IMR-90 (cell line): ENCODE results near the gene ACOX1. TPM values are rescaled to one million over a fixed set of nuclear protein-coding genes. Genes with fewer than 3 reads are reported as not detected.

Source experiments
- ATAC-seq: fragments of 200-7000 bp; cut with Tn5 transposase; 2 replicates; pipeline ENCODE4 v1.9.1; 2020; ENCODE audit warnings: low read depth, mild to moderate bottlenecking, moderate library complexity
- BruUV-seq: library from RNA; stranded (reverse); fragments of 400-500 nt; replicated peaks from 2 replicates; lab custom pipeline; 2021; lab: Mats Ljungman, UMichigan
- CTCF ChIA-PET: fragments of 300-600 bp; formaldehyde crosslinking; extraction: SDS; loops from one replicate; lab custom pipeline; 2021; ENCODE audit warnings: antibody characterized with exemption; lab: Yijun Ruan, JAX
- POLR2A ChIA-PET: fragments of 300-600 bp; sonication (Branson Sonifier 250); formaldehyde crosslinking; loops from one replicate; lab custom pipeline; 2022; ENCODE audit warnings: antibody characterized with exemption; ENCODE audit not compliant: unreplicated experiment; lab: Charles Lee
- DNase-seq: peaks from one replicate; pipeline ENCODE4 v3.0.0; 2013
- H2AFZ ChIP-seq: replicated peaks from 2 replicates; pipeline ENCODE3; 2013; ENCODE audit warnings: low read length, mild to moderate bottlenecking; ENCODE audit not compliant: poor library complexity
- H2AK5ac ChIP-seq: 2 replicates; pipeline ENCODE4 v1.6.1; 2013; ENCODE audit warnings: low read depth, low read length, inconsistent platforms
- H2AK9ac ChIP-seq: replicated peaks from 2 replicates; pipeline ENCODE3; 2013; ENCODE audit warnings: mild to moderate bottlenecking, low read depth, low read length, moderate library complexity; ENCODE audit not compliant: poor library complexity
- H2BK120ac ChIP-seq: 2 replicates; pipeline ENCODE4 v1.6.1; 2013; ENCODE audit warnings: low read depth, low read length, inconsistent platforms
- H2BK15ac ChIP-seq: 3 replicates; pipeline ENCODE4 v1.6.1; 2013; ENCODE audit warnings: low read depth, low read length, inconsistent platforms
- H2BK20ac ChIP-seq: 2 replicates; pipeline ENCODE4 v1.6.1; 2013; ENCODE audit warnings: low read depth, mild to moderate bottlenecking, inconsistent platforms, low read length, moderate library complexity
- H2BK5ac ChIP-seq: 2 replicates; pipeline ENCODE4 v1.6.1; 2013; ENCODE audit warnings: mild to moderate bottlenecking, low read depth, low read length, inconsistent platforms; ENCODE audit not compliant: poor library complexity, severe bottlenecking
- H3K14ac ChIP-seq: replicated peaks from 2 replicates; pipeline ENCODE4 v1.6.1; 2013; ENCODE audit warnings: low read depth, low read length, inconsistent platforms
- H3K18ac ChIP-seq: 2 replicates; pipeline ENCODE4 v1.6.1; 2013; ENCODE audit warnings: low read depth, low read length, control low read depth
- H3K23ac ChIP-seq: 2 replicates; pipeline ENCODE4 v1.6.1; 2013; ENCODE audit warnings: low read depth, low read length, inconsistent platforms
- H3K27ac ChIP-seq: 2 replicates; pipeline ENCODE4 v1.5.1; 2013; ENCODE audit warnings: mild to moderate bottlenecking, control low read depth, low read length; ENCODE audit not compliant: insufficient read depth
- H3K27me3 ChIP-seq: 2 replicates; pipeline ENCODE4 v1.6.1; 2013; ENCODE audit warnings: low read length; ENCODE audit not compliant: control insufficient read depth, insufficient read depth
- H3K36me3 ChIP-seq: 2 replicates; pipeline ENCODE4 v1.6.1; 2013; ENCODE audit warnings: low read length, mixed read lengths; ENCODE audit not compliant: control insufficient read depth, insufficient read depth
- H3K4ac ChIP-seq: 2 replicates; pipeline ENCODE4 v1.6.1; 2013; ENCODE audit warnings: low read depth, low read length, inconsistent platforms
- H3K4me1 ChIP-seq: 2 replicates; pipeline ENCODE4 v1.6.1; 2013; ENCODE audit warnings: low read length, mixed read lengths; ENCODE audit not compliant: control insufficient read depth, insufficient read depth
- H3K4me2 ChIP-seq: 2 replicates; pipeline ENCODE4 v1.6.1; 2013; ENCODE audit warnings: low read depth, mild to moderate bottlenecking, control low read depth, low read length, moderate library complexity
- H3K4me3 ChIP-seq: 2 replicates; pipeline ENCODE4 v1.5.1; 2013; ENCODE audit warnings: low read depth, mild to moderate bottlenecking, control low read depth, low read length, moderate library complexity; ENCODE audit not compliant: insufficient read depth
- H3K56ac ChIP-seq: 2 replicates; pipeline ENCODE4 v1.6.1; 2013; ENCODE audit warnings: low read length, inconsistent platforms; ENCODE audit not compliant: insufficient read depth; ENCODE audit errors: extremely low read depth
- H3K79me1 ChIP-seq, 2 experiments: 2 replicates each; pipeline ENCODE4 v1.6.1; 2013; ENCODE audit warnings: low read length in 2 of 2, inconsistent platforms in 1 of 2, low read depth in 1 of 2
- H3K9ac ChIP-seq: 2 replicates; pipeline ENCODE4 v1.6.1; 2013; ENCODE audit warnings: low read depth, low read length, control low read depth
- H3K9me1 ChIP-seq: 2 replicates; pipeline ENCODE4 v1.6.1; 2013; ENCODE audit warnings: low read length, inconsistent platforms; ENCODE audit not compliant: insufficient read depth
- H3K9me3 ChIP-seq: 2 replicates; pipeline ENCODE4 v1.6.1; 2013; ENCODE audit warnings: low read length; ENCODE audit not compliant: control insufficient read depth, insufficient read depth
- H4K20me1 ChIP-seq: 2 replicates; pipeline ENCODE4 v1.6.1; 2013; ENCODE audit warnings: low read length, inconsistent platforms; ENCODE audit not compliant: insufficient read depth
- H4K5ac ChIP-seq: 2 replicates; pipeline ENCODE4 v1.6.1; 2013; ENCODE audit warnings: mild to moderate bottlenecking, low read depth, low read length, control low read depth
- H4K8ac ChIP-seq, 2 experiments: 2 replicates each; pipeline ENCODE4 v1.6.1; 2013; ENCODE audit warnings: low read depth in 2 of 2, low read length in 2 of 2, control low read depth in 1 of 2, inconsistent platforms in 1 of 2
- H4K91ac ChIP-seq: 2 replicates; pipeline ENCODE4 v1.6.1; 2013; ENCODE audit warnings: low read depth, low read length, inconsistent platforms; ENCODE audit not compliant: insufficient read depth
- BHLHE40 ChIP-seq: fragments of 150-350 bp; IDR thresholded peaks from 2 replicates; pipeline ENCODE4 v1.6.1; 2016; ENCODE audit warnings: mild to moderate bottlenecking, low read depth, low read length
- CEBPB ChIP-seq: IDR thresholded peaks from 2 replicates; pipeline ENCODE4 v1.6.1; 2012; ENCODE audit warnings: low read depth, low read length, improper control_type of control experiment
- CHD1 ChIP-seq: IDR thresholded peaks from 2 replicates; pipeline ENCODE4 v1.6.1; 2012; ENCODE audit warnings: low read depth, low read length, improper control_type of control experiment
- MAFK ChIP-seq: IDR thresholded peaks from 2 replicates; pipeline ENCODE4 v1.6.1; 2012; ENCODE audit warnings: low read depth, low read length, improper control_type of control experiment
- MAZ ChIP-seq: IDR thresholded peaks from 2 replicates; pipeline ENCODE4 v1.6.1; 2012; ENCODE audit warnings: low read depth, mild to moderate bottlenecking, low read length, improper control_type of control experiment, moderate library complexity, borderline replicate concordance
- MXI1 ChIP-seq: IDR thresholded peaks from 2 replicates; pipeline ENCODE4 v1.6.1; 2012; ENCODE audit warnings: low read depth, mild to moderate bottlenecking, low read length, moderate library complexity, borderline replicate concordance
- NFE2L2 ChIP-seq: fragments of 150-350 bp; IDR thresholded peaks from 2 replicates; pipeline ENCODE4 v1.6.1; 2016; ENCODE audit warnings: low read depth, mild to moderate bottlenecking, low read length
- RAD21 ChIP-seq: IDR thresholded peaks from 2 replicates; pipeline ENCODE4 v1.6.1; 2012; ENCODE audit warnings: low read length, improper control_type of control experiment
- RCOR1 ChIP-seq: IDR thresholded peaks from 2 replicates; pipeline ENCODE4 v1.6.1; 2012; ENCODE audit warnings: mild to moderate bottlenecking, low read length, improper control_type of control experiment; ENCODE audit not compliant: insufficient replicate concordance
- RFX5 ChIP-seq: IDR thresholded peaks from 2 replicates; pipeline ENCODE4 v1.8.0; 2012; ENCODE audit warnings: low read depth, mild to moderate bottlenecking, low read length, moderate library complexity
- SMC3 ChIP-seq: fragments of 150-350 bp; IDR thresholded peaks from 2 replicates; pipeline ENCODE4 v1.6.1; 2016; ENCODE audit warnings: low read depth, mild to moderate bottlenecking, antibody characterized with exemption, low read length, moderate library complexity
- WGBS, 2 experiments: methylation state at CpG; one replicate each; pipeline versions ENCODE4 v1.1.5 to v1.1.7; 2013; ENCODE audit warnings: missing lambda C conversion rate in 2 of 2; ENCODE audit not compliant: insufficient read length in 1 of 2; ENCODE audit errors: extremely low coverage in 2 of 2; 5-methylcytosine and 5-hydroxymethylcytosine counted together
- dilution Hi-C: fragments of 300-500 bp; cut with HindIII; formaldehyde crosslinking; loops from one replicate; pipeline ENCODE4 v1.14.3; 2018; ENCODE audit warnings: low sequenced_read_pairs; ENCODE audit not compliant: unreplicated experiment
- in situ Hi-C: fragments of 300-500 bp; cut with MboI; formaldehyde crosslinking; loops from 3 replicates; pipeline ENCODE4 v1.14.3; 2019; ENCODE audit warnings: low sequenced_read_pairs, inconsistent platforms, mixed read lengths
- intact Hi-C: fragments of 100-400 bp; cut with micrococcal nuclease; formaldehyde crosslinking; loops from 2 replicates; pipeline ENCODE4 v1.10.0; 2022
- polyA plus RNA-seq, 3 experiments: library from polyadenylated mRNA; depleted of rRNA; stranded (reverse); fragments of >200 nt; gene quantifications; 2 replicates each; pipeline ENCODE4 v1.2.3, GENCODE V29; 2012; ENCODE audit warnings: low replicate concordance in 1 of 3
- total RNA-seq: library from RNA; depleted of rRNA; stranded (reverse); fragments of >200 nt; gene quantifications from 2 replicates; pipeline ENCODE4 v1.2.3, GENCODE V29; 2012
- TF ChIP-seq, protein P1 (sequence below): fragments of 150-350 bp; IDR thresholded peaks from 2 replicates; pipeline ENCODE4 v1.6.1; 2017; ENCODE audit warnings: mild to moderate bottlenecking, antibody characterized with exemption, low read length, low read depth
- TF ChIP-seq, protein P2 (sequence below): fragments of 150-350 bp; IDR thresholded peaks from 2 replicates; pipeline ENCODE4 v1.6.1; 2016; ENCODE audit warnings: low read depth, mild to moderate bottlenecking, low read length, moderate library complexity, borderline replicate concordance
- TF ChIP-seq, protein P3 (sequence below): conservative IDR thresholded peaks from 2 replicates; pipeline ENCODE4 v1.5.1; 2012; ENCODE audit warnings: mild to moderate bottlenecking, low read depth, low read length, improper control_type of control experiment

The ACOX1 gene
- total and polyA plus RNA-seq, 2 of the 4 experiments (the other 2 are of a cell fraction): 16.1 to 94.8 TPM

GRCh38 chr17:75922963-75923874, 55.7 kb downstream of the ACOX1 start:
- intact Hi-C loops: no loop called here
- POLR2A ChIA-PET: no interaction called here
- TF ChIP-seq, protein P1, sequence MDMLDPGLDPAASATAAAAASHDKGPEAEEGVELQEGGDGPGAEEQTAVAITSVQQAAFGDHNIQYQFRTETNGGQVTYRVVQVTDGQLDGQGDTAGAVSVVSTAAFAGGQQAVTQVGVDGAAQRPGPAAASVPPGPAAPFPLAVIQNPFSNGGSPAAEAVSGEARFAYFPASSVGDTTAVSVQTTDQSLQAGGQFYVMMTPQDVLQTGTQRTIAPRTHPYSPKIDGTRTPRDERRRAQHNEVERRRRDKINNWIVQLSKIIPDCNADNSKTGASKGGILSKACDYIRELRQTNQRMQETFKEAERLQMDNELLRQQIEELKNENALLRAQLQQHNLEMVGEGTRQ: no peak
- TF ChIP-seq MAZ: no peak
- no peak for TF ChIP-seq CEBPB
- TF ChIP-seq MXI1: no peak
- TF ChIP-seq CHD1: no peak
- TF ChIP-seq NFE2L2: no peak
- TF ChIP-seq, protein P2, sequence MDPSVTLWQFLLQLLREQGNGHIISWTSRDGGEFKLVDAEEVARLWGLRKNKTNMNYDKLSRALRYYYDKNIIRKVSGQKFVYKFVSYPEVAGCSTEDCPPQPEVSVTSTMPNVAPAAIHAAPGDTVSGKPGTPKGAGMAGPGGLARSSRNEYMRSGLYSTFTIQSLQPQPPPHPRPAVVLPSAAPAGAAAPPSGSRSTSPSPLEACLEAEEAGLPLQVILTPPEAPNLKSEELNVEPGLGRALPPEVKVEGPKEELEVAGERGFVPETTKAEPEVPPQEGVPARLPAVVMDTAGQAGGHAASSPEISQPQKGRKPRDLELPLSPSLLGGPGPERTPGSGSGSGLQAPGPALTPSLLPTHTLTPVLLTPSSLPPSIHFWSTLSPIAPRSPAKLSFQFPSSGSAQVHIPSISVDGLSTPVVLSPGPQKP: no peak
- no peak for TF ChIP-seq RAD21
- no peak for TF ChIP-seq BHLHE40
- TF ChIP-seq RFX5: no peak
- no peak for TF ChIP-seq MAFK
- TF ChIP-seq, protein P3, sequence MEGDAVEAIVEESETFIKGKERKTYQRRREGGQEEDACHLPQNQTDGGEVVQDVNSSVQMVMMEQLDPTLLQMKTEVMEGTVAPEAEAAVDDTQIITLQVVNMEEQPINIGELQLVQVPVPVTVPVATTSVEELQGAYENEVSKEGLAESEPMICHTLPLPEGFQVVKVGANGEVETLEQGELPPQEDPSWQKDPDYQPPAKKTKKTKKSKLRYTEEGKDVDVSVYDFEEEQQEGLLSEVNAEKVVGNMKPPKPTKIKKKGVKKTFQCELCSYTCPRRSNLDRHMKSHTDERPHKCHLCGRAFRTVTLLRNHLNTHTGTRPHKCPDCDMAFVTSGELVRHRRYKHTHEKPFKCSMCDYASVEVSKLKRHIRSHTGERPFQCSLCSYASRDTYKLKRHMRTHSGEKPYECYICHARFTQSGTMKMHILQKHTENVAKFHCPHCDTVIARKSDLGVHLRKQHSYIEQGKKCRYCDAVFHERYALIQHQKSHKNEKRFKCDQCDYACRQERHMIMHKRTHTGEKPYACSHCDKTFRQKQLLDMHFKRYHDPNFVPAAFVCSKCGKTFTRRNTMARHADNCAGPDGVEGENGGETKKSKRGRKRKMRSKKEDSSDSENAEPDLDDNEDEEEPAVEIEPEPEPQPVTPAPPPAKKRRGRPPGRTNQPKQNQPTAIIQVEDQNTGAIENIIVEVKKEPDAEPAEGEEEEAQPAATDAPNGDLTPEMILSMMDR: no peak
- TF ChIP-seq RCOR1: no peak
- no peak for TF ChIP-seq SMC3

More at GRCh38 chr17:75922963-75923874, 55.7 kb downstream of the ACOX1 start:
- Histone ChIP-seq H4K91ac (no peak overlapping the region), H3K79me1 (no peaks in the 10 kb centered on the region), H2BK5ac (no peak overlapping the region), H4K20me1 (no peaks in the 10 kb centered on the region; the same call in 1 of the 2 replicates), H3K14ac (no peak overlapping the region), H3K27ac (no peak overlapping the region), H2BK120ac (no peak overlapping the region), H3K18ac (no peak overlapping the region), H3K9me1 (peaks cover 5% of the 10 kb centered on the region; the same call in 1 of the 2 replicates), H3K56ac (no peak overlapping the region), H3K27me3 (no peaks in the 10 kb centered on the region), H3K9ac (no peak overlapping the region), H2AFZ (no peak overlapping the region), H3K4me1 (no peaks in the 10 kb centered on the region), H3K4me2 (no peak overlapping the region), H3K36me3 (peaks cover 16% of the 10 kb centered on the region), H2BK15ac (no peak overlapping the region), H2BK20ac (no peak overlapping the region), H2AK5ac (no peak overlapping the region), H3K4me3 (no peak overlapping the region), H4K5ac (no peak overlapping the region), H4K8ac (no peak overlapping the region), H3K23ac (no peak overlapping the region), H3K4ac (no peak overlapping the region), H2AK9ac (no peak overlapping the region), H3K9me3 (no peaks in the 10 kb centered on the region)
- in situ Hi-C loops: no loop called here
- DNase-seq (no peak), ATAC-seq (no peak)
- no TSS peak for BruUV-seq
- 92% methylated on average over 14 of the region's 19 CpGs; no CpG with 5 or more reads in 1 of the 2 experiments for WGBS, 2 experiments
- CTCF ChIA-PET: no interaction called here
- dilution Hi-C loops: no loop called here
